Right renal cortex interstitium (tissue), 3 donors: ENCODE measurements around the gene PDZRN3. TPM values are rescaled to one million over a fixed set of nuclear protein-coding genes. Genes with fewer than 3 reads are reported as not detected.

ENCODE experiments used
- DNase-seq, 3 donors: peaks; one replicate each; pipeline ENCODE4 v3.0.0-alpha.2; 2013; ENCODE audit warnings: low read depth in 3 of 3, low spot score in 2 of 3
- polyA plus RNA-seq, 3 donors: library from polyadenylated mRNA; unstranded; fragments of 120-200 nt; gene quantifications; one replicate each; pipeline ENCODE4 v1.2.1, GENCODE V29; 2013; ENCODE audit not compliant: insufficient read length in 3 of 3

The PDZRN3 gene
- polyA plus RNA-seq, 3 donors: 40.3 to 48.8 (median 43.8) TPM

DNA sequence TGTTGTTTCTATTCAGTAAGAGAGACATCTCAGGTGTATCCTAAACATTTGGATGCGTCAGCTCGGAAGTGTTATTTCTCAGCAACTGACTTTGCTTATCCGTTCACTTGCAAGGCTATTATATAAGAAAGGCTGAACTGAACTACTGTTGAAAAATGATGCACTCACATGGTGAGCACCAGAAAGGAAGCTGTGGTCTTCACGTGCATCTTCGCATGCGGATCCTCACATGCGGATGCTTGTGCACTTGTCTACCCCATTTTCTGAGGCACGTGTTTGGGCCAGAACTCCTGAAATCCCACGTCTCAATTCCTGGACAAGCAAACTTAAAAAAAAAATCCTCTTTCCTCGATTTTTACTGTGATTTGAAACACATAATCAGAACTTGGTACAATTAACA is 63.2 kb downstream of the PDZRN3 start:
- DNase-seq: no peak

DNA sequence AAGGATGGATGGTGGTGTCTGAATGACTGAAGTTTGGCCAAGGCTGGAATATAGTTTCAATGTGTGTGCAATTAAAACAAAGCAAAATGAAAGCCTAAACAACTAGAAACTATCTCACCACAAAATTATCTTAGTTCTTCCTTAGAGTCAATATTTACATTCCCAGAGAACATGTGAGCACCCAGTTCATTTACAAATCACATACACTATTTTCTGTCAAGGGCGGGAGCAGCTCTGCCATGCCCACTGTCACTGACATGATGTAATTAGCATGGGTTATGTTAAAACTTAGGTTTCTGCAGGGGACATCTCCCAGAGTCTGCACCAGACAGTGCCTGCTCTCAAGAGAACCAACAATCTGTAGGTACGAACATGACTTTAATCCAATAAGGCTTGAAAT is 65.0 kb downstream of the PDZRN3 start:
- no peak for DNase-seq

DNA sequence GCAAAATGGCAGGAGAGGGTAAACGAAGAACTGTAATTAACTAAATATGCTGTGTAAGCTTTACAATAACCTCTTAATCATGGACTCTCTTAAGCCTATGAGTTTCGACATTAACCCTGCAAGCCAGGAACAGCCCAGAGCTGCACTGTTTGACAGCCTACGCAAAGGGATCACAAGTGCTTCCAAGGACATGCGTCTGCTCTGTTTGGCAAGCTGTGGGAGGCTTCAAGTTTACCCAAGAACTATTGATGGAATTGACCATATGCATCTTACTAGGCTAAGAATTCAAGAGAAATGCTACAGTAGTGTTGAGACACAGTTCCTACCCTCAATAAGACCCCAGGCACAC is 66.0 kb downstream of the PDZRN3 start:
- no peak for DNase-seq

DNA sequence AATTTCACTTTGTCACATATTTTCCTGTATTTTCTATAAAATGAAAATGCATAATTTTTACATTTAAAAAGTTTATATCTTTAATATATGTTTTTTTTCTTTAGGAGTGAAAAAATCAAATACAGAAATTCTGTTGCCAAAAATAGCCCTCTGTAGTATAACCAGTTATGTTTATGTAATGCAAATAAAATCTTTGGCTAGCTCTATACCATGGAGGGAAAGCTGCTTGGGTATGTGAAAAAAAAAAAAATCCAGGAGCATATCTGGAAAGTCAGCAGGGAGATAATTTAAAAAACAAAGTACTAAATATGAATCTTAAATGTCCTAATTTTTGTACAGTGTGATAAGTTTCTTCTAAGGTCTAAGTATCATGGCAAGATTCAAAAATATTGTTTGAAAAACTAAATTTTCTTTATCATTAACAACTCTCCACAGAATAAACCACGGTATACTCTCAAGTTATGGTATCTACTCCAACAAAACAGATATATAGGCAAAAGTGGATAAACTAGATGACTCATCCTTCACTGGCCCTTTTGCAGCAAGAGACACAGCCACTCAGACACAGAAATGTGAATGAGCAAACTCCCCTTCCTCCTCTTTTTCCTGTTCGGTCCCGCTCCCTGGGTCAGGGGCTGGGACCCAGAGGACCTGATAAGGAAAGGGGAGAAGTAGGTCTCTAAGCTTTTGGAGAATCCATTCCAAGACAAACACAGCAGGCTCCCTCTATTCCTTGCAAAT is 66.6 kb downstream of the PDZRN3 start:
- DNase-seq: no peak

DNA sequence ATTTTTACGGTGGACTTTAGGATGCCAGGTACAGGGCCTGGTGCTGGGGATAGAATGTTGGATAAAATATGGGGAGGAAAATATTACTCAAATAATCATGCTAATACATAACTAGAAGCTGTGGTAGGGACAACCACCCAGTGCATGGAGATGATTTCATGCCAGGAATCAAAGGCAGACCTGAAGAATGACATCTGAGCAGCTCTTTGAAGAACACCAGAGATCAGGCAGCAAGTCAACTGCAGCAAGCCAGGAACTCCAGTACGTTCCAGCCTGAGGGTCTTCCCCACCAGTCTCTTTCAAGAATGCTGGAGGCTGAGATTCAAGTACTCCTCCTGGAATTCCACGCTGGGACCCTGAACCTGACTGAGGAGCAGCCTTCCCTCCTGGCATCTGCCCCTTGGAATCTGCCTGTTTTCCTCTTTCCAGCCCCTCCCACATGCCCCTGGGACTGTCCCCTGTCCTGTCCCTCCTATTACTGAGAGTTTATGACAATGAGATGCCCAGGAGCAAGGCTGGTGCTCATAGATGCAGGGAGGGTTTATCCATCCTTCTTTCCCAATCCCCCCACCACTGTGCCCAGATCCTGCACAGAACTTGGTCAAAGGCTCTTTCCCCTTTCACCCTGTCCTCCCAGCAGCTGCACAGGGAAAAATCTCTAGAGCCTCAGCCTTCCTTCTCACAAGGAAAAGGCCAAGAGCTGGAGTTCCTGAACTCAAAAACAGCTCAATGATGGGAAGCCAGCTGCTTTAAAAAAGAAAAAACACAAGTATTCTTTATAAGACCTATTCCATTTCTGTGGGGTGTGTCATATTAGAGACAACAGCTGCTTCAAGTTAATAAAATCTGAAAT is 68.0 kb downstream of the PDZRN3 start:
- DNase-seq: no peak

DNA sequence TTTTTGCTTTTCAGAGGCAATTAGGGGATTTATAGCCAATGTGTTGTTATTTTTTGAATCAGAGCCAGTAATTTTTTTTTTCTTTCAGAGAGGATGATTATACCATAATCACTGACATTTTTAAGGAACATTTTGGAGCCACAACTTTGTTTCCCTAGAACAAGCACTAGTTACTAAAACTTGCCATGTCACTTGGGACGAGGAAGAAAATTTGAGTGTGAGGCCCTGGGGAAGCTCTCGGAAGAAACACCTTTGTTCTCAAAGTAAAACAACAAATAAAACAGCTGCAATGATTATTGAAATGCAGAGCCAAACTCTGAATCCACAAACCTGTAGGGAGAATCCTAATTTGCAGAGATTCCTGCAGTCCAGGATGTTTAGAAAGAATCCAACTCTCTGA is 69.7 kb downstream of the PDZRN3 start:
- no peak for DNase-seq

DNA sequence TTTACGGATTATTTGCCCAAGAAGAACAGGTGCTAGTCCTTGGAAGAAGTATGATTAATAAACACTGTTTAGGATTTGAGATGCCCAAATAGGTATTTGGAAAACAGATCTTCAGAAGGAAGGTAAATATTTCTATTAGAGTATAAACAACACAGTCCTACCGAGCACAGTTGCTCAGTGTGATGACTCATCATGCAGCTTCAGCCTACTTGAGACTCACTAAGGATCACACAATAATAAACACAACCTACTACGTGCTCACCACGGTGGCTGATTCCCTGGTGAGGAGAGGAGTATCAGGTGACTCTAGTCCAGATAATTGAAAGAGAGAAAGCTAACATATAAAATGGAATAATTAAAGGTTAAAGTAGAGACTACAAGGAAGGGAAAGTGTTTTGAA is 72.0 kb downstream of the PDZRN3 start:
- no peak for DNase-seq

DNA sequence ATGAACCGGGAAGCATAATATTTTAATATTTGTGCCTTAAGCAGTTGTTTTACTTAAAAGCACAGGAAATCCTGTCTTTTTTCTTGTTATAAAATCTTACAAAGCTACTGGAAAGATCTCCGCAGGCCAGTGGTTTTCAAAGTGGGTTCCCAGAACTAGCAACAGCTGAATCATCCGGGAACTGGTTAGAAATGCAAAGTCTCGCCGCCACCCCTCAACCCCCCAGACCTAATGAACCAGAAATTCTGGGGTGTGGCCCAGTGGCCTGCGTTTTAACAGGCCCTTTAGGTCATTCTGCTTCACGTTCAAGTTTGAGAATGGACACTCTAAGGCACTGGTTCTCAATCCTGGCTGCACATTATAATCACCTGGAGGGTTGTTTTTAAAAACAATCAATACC is 74.7 kb downstream of the PDZRN3 start:
- no peak for DNase-seq

DNA sequence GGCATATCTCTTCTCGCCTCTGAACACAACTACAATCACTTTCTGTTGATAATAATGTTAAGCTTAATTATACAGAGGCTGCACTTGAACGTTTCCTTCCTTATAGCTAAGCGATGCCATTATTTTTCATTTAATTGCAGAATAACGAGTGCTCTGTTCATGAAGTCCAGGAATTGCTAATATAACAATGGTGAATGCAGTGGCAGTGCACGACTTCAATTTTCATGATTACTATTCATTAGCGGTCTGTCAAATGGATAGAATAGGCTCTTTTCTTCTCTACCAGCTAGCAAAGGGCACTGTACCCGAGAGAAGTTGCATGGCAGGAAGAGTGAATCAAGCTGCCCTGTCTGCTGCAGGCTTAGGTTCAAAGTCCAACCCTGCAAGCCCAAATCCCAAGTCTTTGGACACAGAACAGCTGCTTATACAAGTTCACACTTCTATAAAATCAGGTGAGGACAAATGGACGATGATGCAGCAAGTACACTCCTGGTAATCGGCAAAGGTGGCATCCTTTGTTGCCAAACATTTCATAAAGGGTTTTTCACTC is 75.6 kb downstream of the PDZRN3 start:
- DNase-seq: no peak

DNA sequence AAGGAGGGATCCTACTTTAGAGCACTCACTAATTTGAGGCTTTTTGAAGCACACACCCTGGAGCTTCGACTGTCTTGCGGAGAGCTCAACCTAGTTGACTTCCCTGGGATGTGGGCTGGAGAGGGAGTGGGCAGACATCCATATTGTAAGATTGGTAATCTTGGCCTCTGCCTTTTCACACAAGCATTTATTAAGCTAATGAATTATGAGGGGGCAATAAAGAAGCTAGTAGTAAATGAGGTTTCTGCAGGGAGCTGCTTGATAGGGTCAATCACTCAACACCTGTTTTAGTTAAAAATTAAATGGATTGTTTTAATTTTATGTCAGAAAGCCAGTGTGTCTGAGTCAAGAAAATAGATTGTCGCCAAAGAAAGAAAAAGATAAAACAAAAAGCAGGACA is 76.3 kb downstream of the PDZRN3 start:
- no peak for DNase-seq

DNA sequence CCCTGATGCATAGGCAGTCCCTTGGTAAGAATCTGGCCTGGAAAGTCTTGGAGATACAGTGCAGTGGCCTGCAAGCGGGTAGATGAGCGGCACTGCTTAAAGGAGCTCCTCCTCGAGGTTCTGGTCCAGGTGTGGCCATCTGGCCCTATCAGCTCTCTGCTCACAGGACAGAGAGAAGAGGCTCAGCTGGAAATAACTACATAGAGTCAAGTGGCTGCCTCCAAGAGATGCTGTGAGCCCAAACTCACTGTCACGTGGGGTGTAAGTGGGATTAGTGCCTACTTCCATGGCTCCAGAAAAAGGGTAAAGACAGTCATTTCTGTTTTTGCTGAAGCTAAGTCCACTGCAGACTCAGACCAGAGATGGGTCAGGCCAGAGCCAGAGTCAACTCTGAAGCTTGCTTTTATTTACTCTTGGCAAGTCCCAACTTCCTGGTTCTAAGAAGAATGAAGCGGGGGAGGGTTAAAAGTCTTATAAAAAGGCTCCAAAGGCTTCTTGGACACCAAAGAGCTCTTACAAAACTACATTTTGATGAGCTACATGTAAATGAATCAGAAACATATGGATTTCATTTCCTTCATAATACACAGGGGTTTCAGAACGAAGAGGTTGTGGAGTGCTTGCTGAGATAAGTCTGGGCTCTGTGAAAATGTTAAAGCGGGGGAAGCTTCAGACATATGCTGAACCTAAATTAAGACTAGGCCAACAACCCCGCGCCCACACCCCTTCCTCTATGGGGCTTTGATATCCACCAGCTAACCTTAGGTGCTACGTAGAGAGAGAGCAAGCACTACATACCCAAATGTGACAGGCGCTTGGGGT is 77.1 kb downstream of the PDZRN3 start:
- DNase-seq: peak in 2 of 3 donors; percentile 40 to 56

DNA sequence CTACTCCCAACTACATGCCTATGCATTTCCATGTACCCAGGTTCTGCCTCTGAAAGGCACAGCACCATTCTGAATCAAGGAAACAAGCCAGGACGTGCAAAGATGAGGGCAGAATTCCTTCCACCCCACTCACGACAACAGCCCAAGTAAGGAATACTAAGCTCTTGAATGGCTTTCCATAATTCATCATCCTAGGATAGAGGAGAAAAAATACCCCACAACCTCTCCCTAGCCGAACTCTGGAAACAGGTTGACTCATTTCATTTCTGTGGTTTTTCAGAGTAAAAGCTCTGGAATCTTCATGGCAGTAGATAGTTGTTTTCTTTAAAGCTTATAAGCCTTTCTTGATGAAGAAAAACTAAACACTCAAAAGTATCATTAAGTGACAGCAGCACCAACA is 77.8 kb downstream of the PDZRN3 start:
- no peak for DNase-seq

DNA sequence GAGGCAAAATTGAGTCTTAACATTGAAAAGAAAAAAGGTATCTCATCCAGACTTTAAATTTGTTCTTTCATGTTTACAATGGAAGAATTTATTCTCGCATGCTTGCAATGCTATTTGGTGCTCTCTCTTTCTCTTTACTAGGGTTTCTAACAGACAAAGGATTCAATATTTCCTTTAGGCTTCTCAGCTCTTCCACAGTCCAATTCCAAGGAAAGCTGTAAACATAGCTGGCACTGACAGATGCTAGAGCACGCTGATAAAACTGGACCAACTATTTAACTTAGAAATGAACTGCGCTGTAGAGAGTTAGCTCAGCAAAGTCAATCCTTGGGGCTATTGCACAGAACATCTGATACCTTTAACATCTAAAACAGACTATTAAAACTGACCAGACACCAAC is 81.3 kb downstream of the PDZRN3 start:
- no peak for DNase-seq

DNA sequence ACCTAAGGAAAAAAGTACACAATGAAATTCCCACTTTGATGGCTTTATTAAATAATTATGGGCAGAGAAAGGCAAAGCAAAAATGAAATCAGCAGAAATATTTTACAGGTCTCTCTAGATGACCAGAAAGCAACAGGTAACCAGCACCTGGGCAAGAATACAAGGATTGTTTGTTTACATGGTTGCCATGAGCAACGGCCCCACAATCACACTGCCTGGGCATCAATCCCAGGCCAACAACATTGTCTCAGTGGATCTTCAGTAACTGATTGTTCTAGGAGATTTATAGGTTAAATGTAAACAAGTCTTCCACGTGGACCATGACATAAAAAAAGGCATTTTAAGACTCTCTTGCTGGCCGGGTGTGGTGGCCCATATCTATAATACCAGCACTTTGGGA is 82.6 kb downstream of the PDZRN3 start:
- DNase-seq: no peak

DNA sequence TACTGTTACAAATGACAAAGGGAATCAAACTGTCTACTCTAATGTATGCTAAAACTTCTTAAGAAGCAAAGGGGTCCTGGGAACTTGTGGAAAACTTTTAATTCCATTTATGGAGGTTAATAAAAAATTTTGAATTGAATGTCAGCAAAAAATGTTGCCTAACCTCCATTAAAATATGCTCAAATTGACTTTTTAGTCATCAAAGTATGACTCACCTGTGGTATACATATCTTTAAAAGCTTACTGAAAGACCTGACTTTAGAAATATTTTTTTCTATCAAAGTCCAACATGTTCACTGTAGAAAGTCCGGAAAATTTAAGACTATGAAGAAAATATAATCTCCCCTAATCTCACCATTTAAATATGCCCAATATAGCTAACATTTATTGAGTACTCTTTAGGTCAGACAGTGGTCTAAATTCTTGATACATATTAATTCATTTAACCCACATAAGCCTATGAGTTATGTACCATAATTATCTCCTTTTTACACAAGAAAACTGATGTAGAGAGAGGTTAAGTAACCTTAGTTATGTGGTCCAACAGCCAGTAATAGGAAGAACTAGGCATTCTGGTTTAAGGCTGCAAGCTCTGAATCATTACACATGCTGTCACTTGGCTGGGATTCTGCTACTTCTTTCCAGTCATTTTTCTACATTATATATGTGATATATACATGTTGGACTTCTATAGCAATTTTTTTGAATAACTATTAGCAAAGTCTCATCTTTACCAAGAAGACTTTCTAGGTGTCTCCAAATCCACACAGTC is 83.6 kb downstream of the PDZRN3 start:
- DNase-seq: no peak

DNA sequence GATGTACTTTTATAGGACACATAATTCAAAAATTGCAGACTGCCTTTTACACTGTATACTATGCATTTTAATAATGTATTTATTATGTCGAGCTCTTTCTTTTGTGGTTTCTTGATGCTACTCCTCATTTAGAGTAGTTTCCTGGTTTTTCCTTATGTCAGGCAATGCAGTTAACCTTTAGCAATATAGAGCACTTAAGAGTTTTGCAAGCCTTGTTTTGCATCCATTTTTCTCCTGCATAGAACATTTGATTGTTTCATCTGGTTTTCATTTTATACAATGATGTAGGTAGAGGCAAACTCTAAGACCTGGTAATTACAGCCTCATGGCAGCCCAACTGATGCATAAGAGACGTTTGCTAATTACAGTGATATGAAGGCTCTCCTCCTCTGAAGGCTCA is 86.3 kb downstream of the PDZRN3 start:
- DNase-seq: no peak

DNA sequence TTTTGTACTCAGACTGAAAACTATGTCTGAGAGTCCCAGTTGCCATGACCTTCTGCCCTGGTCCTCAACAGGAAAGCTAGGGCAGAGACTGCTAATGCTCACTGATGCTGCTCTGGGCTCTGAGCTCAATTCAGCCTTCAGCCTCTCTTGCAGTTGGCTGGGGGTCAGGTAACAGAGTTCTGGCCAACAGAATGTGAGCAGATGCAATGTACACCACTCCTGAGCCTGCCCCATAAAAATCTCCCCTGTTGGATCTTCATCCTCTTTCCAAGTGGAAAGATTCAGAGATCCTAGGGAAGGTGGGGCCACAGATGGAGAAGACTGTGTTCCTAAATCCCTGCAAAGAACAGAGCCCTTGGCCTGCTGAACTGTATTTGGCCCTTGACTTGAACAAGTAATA is 87.8 kb downstream of the PDZRN3 start:
- DNase-seq: no peak

DNA sequence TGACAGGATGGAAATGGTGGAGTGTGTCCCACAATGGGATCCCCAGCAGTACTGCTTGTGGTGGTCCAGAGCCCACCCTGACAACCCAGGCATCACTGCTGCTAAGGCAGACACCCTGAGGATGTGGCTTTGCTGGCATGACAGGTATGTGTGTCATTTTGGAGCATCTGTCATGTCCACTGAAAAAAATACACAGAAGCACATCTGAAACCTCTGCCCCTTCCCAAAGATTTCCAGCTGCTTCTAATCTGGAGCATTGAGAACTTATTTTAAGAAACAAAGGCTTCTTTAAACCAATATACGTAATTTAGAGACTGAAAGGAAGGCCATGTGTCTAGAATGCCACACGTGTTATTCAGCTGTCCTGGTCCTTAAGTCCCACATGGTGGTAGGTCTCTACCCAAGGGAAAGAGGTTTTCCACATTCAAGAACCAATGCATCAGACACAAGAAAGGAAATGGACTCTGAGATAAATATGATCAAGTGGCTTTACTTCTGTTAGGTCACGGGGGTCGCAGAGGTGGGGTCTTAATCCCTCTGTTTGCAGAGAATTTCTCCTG is 88.3 kb downstream of the PDZRN3 start:
- DNase-seq: no peak

DNA sequence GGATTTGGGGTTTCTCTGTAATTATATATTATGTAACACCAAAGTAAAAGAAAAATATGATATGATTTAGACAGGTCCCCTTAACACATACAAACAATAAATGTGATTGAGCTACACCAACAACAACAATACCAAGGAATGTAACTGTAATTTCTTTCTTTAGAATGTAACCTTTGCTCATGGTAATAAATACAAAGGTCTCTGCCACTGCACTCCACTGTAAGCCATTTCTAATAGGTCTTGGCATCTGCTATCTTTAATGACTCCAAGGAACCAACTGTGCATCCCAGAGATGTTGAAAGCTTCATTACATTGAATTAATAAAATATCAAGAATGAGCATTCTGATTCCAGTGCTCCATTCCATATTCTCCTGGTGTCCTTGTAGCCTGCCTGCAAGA is 88.8 kb downstream of the PDZRN3 start:
- no peak for DNase-seq

DNA sequence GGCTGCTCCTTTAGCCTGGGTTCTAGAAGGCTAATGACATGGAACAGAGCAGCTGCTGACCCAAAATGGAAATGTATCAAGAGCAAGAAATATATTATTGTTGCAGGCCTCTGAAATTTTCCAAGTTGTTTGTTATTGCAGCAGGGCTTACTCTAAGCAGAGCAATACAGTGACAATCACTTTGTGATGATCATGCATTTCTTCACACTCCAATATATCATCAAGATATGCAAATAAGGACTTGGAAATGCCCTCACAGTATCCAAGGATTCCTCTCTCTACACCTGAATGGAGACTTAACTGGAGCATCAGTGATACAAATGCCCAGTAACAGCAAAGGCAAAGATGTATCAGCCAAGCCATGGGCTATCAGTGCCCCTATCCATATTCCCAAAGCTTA is 89.6 kb downstream of the PDZRN3 start:
- no peak for DNase-seq
